LNCaP clone FGC (cell line): Measurements from ENCODE around the gene PRAF2.

Experiments
- DNase-seq: peaks from one replicate; pipeline ENCODE4 v3.0.0-alpha.2; 2011; ENCODE audit warnings: low read depth
- H3K4me3 ChIP-seq: 2 replicates; pipeline ENCODE4 v1.5.1; 2011; ENCODE audit warnings: mild to moderate bottlenecking, low read depth, low read length, control low read depth
- CTCF ChIP-seq: IDR thresholded peaks from 2 replicates; pipeline ENCODE4 v1.5.1; 2012; ENCODE audit warnings: mild to moderate bottlenecking; ENCODE audit not compliant: control insufficient read depth, insufficient read depth; ENCODE audit errors: extremely low read depth

The PRAF2 gene

DNA sequence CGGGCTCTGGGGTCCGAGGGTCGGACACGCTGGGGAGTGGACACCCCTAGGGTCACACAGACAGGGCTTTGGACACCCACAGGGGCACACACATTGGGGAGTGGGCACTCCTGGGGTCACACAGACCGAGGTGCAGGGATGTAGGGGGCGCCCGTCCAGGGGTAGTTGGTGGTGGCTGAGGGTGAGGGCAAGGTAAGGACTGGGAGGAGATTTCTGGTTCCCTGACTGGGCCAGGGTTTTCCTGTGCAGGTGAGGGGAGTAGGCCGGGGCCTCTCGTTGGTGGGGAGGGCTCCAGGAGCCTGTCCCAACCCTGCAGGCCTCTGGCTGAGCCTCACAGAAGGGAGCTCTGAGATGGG, 27.8 kb upstream of the PRAF2 start:
- DNase-seq, result no peak
- TF ChIP-seq CTCF, result no peak

DNA sequence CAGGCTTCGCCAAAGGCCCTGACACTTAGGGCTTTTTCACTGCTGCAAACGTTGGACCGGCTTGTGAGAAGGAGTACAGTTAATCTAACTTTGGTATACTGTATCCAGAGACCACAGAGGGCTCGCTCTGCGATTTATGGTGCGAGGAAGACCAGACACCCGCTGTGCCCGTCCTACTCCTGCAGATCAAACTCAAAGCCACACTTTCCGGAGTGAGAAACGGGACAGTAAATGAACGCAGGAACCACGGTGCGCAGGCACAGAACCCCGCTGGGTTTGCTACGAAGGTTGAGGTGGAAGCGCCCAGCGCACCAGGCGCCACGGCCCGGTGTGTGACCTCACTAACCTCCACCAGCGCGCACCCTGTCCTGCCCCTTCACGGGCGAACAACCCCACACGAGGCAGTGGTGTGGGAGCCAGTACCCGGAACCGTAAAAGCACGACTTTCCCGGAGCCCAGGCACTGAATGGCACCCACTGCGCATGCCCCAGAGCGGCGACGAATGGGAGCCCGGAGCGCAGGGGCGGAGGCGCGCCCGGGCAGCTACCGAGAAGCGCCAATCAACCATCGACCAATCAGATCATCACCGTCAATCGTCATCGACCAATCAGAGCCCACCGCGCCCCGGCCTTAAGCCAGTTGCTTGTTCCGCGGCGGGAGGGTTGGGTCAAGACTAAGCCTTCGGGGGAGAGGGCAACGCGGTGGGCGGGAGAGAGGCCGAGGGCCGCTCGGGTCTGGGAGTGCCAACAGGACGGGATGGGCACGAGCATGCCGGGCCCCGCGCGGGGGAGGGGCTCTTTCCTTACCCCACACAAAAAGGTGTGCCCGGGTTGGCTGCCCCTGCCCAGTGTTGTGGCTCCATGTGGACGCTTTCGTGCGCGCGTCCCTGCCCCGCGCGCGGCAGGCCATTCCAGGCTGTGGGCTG, 27.2 kb upstream of the PRAF2 start:
- peak; percentile 78 for DNase-seq
- H3K4me3 ChIP-seq, result peak overlapping the region; percentile 65
- TF ChIP-seq CTCF, result no peak

More for the DNA sequence above, 27.8 kb upstream of the PRAF2 start:
- H3K4me3 ChIP-seq, result peak overlapping the region; percentile 65

GRCh38 chrX:49096419-49096818, 22.6 kb upstream of the PRAF2 start:
- DNase-seq, result no peak
- no peak for TF ChIP-seq CTCF
- H3K4me3 ChIP-seq, result no peak overlapping the region

DNA sequence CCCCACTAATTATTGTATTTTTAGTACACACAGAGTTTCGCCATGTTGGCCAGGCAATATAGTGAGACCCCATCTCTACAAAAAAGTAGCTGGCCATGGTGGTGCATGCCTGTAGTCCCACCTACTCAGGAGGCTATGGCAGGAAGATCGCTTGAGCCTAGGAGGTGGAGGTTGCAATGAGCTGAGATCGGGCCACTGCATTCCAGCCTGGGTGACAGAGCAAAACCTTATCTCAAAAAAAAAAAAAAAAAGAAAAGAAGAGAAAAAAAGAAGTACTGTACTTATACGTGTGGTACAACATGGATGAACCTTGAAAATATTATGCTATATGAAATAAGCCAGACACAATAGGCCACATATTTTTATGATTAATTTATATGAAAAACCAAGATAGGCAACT, 15.8 kb upstream of the PRAF2 start:
- no peak overlapping the region for H3K4me3 ChIP-seq
- TF ChIP-seq CTCF, result no peak
- DNase-seq, result no peak

DNA sequence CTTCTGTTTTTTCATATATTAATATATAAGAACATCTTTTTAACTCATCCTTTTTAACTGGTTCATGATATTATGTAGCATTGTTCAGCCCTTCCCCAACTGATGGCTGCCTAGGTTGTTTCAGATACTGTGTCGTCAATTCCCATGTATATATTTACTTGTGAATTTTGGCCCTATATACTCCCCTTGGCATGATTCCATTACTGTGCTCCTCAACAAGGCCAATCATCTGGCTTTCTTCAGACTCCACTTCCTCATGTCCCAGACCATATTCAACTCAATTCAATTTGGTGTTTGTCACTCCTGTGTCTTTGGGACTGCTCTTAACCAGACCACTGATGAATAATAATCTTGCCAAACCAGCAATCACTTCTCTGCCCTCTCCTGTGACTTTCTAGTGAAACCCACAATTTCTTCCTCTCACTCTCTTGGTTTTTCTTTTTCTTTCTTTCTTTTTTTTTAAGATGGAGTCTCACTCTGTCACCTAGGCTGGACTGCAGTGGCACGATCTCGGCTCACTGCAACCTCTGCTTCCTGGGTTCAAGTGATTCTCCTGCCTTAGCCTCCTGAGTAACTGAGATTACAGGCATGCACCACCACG, 8.6 kb upstream of the PRAF2 start:
- DNase-seq, result no peak
- no peak for TF ChIP-seq CTCF
- no peak overlapping the region for H3K4me3 ChIP-seq

- TF ChIP-seq CTCF, result no peak
- DNase-seq, result no peak
Observed at GRCh38 chrX:49079489-49080428, 6.0 kb upstream of the PRAF2 start, which contains the start of gene WDR45. WDR45 (minus strand) TSS chrX:49079887; CDS start chrX:49078095, 1,792 bp downstream.

More at GRCh38 chrX:49079489-49080428, 6.0 kb upstream of the PRAF2 start, which contains the start of gene WDR45:
- H3K4me3 ChIP-seq, result peak within 1 kb of the TSS; percentile 71
